ENCODE data around the gene C1QTNF2. TPM values are rescaled to one million over a fixed set of nuclear protein-coding genes. Genes with fewer than 3 reads are reported as not detected.

The C1QTNF2 gene
- total and polyA plus RNA-seq, 9 donors = 0.25 to 3.7 (median 1.1) TPM; not detected in 1

- no peaks in the 10 kb centered on the region for H3K9me3 ChIP-seq
- no peak for DNase-seq
- H3K4me3 ChIP-seq = no peak overlapping the region
- H3K27me3 ChIP-seq = no peaks in the 10 kb centered on the region
- H3K36me3 ChIP-seq = no peaks in the 10 kb centered on the region
- no peaks in the 10 kb centered on the region for H3K4me1 ChIP-seq (ENCODE audit: insufficient read depth)
- TF ChIP-seq EP300 (IDR thresholded peaks at IDR 0.05) (no peak), POLR2A (IDR thresholded peaks at IDR 0.05) (no peak), CTCF (IDR thresholded peaks at IDR 0.05) (no peak)
- H3K27ac ChIP-seq = no peak overlapping the region
- intact Hi-C loops (cut with DNase I) = no loop called here
- WGBS, 3 donors = 82 to 87% (median 84%) methylated on average over 2 of the region's 2 CpGs
Measured at GRCh38 chr5:160326981-160327380, 43.4 kb downstream of the C1QTNF2 start.

GRCh38 chr5:160325716-160326115 lies 44.7 kb downstream of the C1QTNF2 start:
- H3K27me3 ChIP-seq = no peaks in the 10 kb centered on the region
- no peaks in the 10 kb centered on the region for H3K4me1 ChIP-seq (ENCODE audit: insufficient read depth)
- DNase-seq = no peak
- no peak overlapping the region for H3K4me3 ChIP-seq
- no peak overlapping the region for H3K27ac ChIP-seq
- H3K9me3 ChIP-seq = no peaks in the 10 kb centered on the region
- TF ChIP-seq CTCF (IDR thresholded peaks at IDR 0.05) (no peak), POLR2A (IDR thresholded peaks at IDR 0.05) (no peak), EP300 (IDR thresholded peaks at IDR 0.05) (no peak)
- no peaks in the 10 kb centered on the region for H3K36me3 ChIP-seq
- intact Hi-C loops (cut with DNase I) = no loop called here
- WGBS, 3 donors = 65 to 74% (median 71%) methylated on average over 2 of the region's 2 CpGs

GRCh38 chr5:160324886-160325285 lies 45.5 kb downstream of the C1QTNF2 start:
- no peaks in the 10 kb centered on the region for H3K4me1 ChIP-seq (ENCODE audit: insufficient read depth)
- H3K4me3 ChIP-seq = no peak overlapping the region
- intact Hi-C loops (cut with DNase I) = no loop called here
- TF ChIP-seq EP300 (IDR thresholded peaks at IDR 0.05) = no peak
- no peak for TF ChIP-seq CTCF (IDR thresholded peaks at IDR 0.05)
- no peak for TF ChIP-seq POLR2A (IDR thresholded peaks at IDR 0.05)
- no peaks in the 10 kb centered on the region for H3K36me3 ChIP-seq
- WGBS, 3 donors = 83 to 89% (median 88%) methylated on average over 2 of the region's 2 CpGs
- H3K27me3 ChIP-seq = no peaks in the 10 kb centered on the region
- H3K27ac ChIP-seq = no peak overlapping the region
- DNase-seq = no peak
- no peaks in the 10 kb centered on the region for H3K9me3 ChIP-seq

- Histone ChIP-seq H3K4me1 (ENCODE audit: insufficient read depth) (no peaks in the 10 kb centered on the region), H3K9me3 (no peaks in the 10 kb centered on the region), H3K36me3 (no peaks in the 10 kb centered on the region), H3K27ac (no peak overlapping the region), H3K27me3 (no peaks in the 10 kb centered on the region), H3K4me3 (no peak overlapping the region)
- DNase-seq = no peak
- WGBS, 3 donors = 95 to 97% (median 97%) methylated on average over 4 of the region's 4 CpGs
- TF ChIP-seq POLR2A (IDR thresholded peaks at IDR 0.05) (no peak), EP300 (IDR thresholded peaks at IDR 0.05) (no peak), CTCF (IDR thresholded peaks at IDR 0.05) (no peak)
- intact Hi-C loops (cut with DNase I) = no loop called here
Measured at GRCh38 chr5:160318409-160318808, 52.0 kb downstream of the C1QTNF2 start.

GRCh38 chr5:160317434-160317833 lies 53.0 kb downstream of the C1QTNF2 start:
- 43 to 51% (median 44%) methylated on average over 5 of the region's 5 CpGs for WGBS, 3 donors
- no peak for TF ChIP-seq EP300 (IDR thresholded peaks at IDR 0.05)
- TF ChIP-seq POLR2A (IDR thresholded peaks at IDR 0.05) = no peak
- no peak for TF ChIP-seq CTCF (IDR thresholded peaks at IDR 0.05)
- Histone ChIP-seq H3K9me3 (no peaks in the 10 kb centered on the region), H3K27ac (no peak overlapping the region), H3K4me3 (no peak overlapping the region), H3K36me3 (no peaks in the 10 kb centered on the region), H3K4me1 (ENCODE audit: insufficient read depth) (no peaks in the 10 kb centered on the region), H3K27me3 (no peaks in the 10 kb centered on the region)
- intact Hi-C loops (cut with DNase I) = no loop called here
- no peak for DNase-seq
